Skin epidermis (tissue), 12 donors: Measurements from ENCODE around the gene SGTA.

ENCODE experiments used
- H3K27ac ChIP-seq, 21 experiments: fragments of 200-600 bp; sonication (generic) in 11 of 21; one replicate each; pipeline ENCODE4 v1.5.0; 2020; ENCODE audit warnings: mild to moderate bottlenecking in 3 of 21, inconsistent platforms in 2 of 21, moderate library complexity in 2 of 21
- H3K4me3 ChIP-seq, 7 experiments: fragments of 200-600 bp; sonication (generic) in 2 of 7; one replicate each; pipeline ENCODE4 v1.5.0; 2020; ENCODE audit warnings: inconsistent platforms in 2 of 7, mild to moderate bottlenecking in 2 of 7, moderate library complexity in 1 of 7

The SGTA gene

DNA sequence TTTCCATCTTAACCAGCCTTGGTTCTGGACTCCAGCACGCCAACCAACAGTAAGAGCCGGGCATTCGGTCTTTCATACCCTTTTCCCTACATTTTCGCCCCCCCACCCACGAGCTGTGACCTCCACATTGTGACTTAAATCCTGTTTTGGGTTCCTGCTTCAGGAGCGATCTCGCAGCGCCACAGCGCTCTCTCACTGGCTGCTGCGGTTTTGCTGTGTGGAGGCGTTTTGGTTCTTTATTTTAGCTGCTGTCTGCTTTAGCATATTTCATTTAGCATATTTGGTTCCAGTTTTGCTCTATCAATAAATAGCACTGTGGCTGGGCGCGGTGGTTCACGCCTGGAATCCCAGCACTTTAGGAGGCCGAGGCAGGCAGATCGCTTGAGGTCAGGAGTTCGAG, 23.7 kb downstream of the SGTA start:
- Histone ChIP-seq H3K4me3 (no peak overlapping the region), H3K27ac (no peak overlapping the region)

DNA sequence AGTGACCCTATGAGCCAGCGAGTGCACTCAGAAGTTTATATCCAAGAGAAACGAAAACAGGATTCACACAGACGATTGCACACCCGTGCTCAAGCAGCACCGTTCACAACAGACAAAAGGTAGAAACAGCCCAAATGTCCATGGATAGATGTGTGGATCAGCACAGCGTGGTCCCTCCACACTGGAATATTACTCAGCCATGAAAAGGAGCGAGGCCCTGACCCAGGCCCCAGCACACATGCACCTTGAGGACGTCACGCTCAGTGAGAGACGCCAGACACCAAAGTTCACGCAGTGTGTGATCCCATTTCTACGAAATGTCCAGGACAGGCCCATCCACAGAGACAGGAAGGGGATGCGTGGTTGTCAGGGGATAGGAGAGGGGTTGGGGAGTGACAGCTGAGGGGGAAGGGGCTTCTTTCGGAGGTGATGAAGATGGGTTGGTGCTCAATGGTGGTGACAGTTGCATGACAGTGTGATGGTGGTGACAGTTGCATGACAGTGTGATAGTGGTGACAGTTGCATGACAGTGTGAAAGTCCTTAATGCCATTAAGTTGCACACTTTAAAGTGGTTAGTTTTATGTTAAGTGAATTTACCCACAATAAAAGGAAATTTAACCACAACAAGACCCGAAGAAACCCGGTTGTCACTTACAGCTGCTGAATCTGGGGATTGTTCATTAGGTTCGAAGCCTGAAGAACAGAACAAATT, 24.3 kb downstream of the SGTA start:
- H3K27ac ChIP-seq, result no peak overlapping the region
- H3K4me3 ChIP-seq, result no peak overlapping the region

- no peak overlapping the region for H3K27ac ChIP-seq
Observed at GRCh38 chr19:2756921-2757881, 25.9 kb downstream of the SGTA start.

DNA sequence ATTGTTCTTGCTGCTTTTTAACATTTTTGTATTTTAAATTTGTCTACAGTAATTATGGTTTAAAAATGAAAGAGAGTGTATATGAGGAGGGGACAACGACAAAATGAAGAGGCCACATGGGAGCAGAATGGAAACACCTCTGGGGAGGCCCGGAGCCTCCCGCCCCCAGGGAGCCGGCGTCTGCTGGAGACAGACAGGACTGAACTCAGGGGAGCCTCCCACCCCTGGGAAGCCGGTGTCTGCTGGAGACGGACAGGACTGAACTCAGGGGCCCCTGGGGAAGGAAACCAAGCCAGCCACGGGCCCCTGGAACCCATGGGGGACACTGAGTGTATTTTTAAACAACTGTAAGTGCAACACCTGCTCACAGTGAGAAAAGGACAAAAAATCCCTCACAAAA, 26.6 kb downstream of the SGTA start:
- Histone ChIP-seq H3K4me3 (no peak overlapping the region), H3K27ac (no peak overlapping the region)

More at GRCh38 chr19:2756921-2757881, 25.9 kb downstream of the SGTA start:
- H3K4me3 ChIP-seq, result no peak overlapping the region

DNA sequence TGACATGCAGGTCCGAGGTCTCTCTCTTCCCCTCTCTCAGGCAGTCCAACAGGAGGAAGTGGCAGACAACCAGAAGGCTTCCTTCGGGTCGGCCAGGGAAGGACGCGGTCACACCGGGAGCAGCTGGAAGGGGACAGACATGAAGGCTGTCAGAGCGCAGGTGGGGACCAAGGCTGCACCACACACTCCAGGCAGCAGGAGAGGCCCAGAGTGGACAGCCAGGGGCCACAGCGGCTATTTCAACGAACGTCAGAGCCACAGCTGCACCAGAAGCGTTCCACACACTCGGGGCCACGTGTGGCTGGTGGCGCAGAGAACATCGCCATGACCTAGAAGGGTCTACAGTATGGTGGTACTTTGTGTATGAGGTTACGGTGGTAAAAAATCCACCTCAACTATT, 27.3 kb downstream of the SGTA start:
- H3K27ac ChIP-seq, result no peak overlapping the region
- H3K4me3 ChIP-seq, result no peak overlapping the region

DNA sequence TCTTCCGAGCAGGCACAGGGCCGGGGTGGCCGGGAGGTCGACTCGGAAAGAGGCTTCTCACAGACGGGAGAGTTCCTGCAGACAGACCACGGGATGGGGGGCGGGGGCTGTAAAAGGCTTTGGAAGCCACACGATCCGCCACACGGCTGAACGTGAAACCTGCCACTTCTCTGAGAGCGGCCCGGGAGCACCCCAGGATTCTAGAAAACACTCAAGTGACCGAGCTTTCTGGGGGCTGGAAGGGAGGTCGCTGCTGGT, 27.7 kb downstream of the SGTA start:
- H3K27ac ChIP-seq, result no peak overlapping the region
- no peak overlapping the region for H3K4me3 ChIP-seq

DNA sequence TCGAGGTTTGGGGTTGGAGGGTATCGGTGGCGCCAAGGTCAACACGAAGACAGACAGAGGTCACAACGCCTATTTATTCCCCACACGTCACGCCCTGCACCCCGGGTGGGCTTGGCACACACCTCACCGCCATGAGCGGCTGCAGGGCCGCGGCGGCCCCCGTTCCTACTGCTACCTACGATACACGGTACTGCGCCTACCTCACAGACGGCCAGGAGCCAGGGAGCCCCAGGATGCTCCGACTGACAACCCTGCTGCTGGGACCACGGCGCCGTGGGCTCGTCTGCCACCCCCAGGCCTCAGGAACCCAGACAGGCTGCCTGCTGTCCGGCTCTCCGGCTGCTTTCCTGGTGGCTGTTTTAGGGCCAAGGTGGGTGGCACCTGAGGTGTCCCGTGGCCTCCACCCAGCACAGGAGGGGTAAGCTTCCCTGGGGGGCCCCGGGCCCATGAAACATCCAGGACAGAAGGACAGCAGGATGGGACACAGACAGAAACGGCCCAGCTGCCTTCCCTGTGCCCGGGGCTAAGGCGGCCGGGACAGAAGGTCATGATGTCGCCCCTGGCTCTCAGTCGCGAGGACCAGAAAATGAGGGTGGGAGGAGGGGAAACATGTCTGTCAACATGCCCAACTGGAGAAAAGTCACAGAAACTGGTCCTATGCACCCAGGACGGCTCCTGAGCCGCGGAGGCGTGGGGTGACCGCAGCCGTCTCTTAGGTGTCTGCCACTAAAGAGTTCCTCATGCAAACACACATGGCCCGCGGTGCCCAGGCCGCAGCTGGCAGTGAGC, 28.2 kb downstream of the SGTA start:
- Histone ChIP-seq H3K4me3 (no peak overlapping the region), H3K27ac (no peak overlapping the region)

- no peak overlapping the region for H3K4me3 ChIP-seq
- no peak overlapping the region for H3K27ac ChIP-seq
Observed at GRCh38 chr19:2751438-2751830, 31.6 kb downstream of the SGTA start.

DNA sequence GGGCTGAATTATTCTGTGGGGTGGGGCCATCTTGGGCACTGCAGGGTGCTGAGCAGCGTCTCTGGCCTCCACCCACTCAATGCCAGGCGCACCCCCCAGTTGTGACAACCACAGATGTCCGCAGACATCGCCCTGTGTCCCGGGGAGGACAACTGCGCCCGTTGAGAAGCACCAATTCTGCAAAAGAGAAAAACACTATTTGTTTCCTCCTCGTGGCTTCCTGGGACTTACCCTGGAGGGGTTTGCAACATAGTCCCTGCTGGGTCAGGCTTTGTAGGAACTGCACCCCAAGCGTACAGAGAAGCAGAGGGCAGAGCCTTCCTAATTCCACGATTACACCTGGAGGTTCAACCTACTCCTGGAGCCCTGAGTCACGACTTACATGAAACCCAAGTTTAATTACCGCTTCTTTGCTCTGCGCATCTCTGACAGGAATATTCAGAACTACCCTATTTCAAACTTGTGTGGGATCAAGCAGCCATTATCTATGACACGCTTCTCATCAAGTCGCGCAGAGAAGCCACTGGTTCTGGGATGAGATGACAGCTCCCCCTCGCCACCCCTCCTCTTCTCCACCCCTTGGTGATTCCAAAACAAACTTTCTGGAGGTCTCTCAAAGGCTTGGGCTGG, 32.1 kb downstream of the SGTA start:
- H3K4me3 ChIP-seq, result no peak overlapping the region
- H3K27ac ChIP-seq, result no peak overlapping the region

- H3K27ac ChIP-seq, result no peak overlapping the region
- no peak overlapping the region for H3K4me3 ChIP-seq
Observed at GRCh38 chr19:2747349-2747748, 35.7 kb downstream of the SGTA start.

- Histone ChIP-seq H3K4me3 (no peak overlapping the region), H3K27ac (no peak overlapping the region)
Observed at GRCh38 chr19:2744113-2744512, 39.0 kb downstream of the SGTA start.

DNA sequence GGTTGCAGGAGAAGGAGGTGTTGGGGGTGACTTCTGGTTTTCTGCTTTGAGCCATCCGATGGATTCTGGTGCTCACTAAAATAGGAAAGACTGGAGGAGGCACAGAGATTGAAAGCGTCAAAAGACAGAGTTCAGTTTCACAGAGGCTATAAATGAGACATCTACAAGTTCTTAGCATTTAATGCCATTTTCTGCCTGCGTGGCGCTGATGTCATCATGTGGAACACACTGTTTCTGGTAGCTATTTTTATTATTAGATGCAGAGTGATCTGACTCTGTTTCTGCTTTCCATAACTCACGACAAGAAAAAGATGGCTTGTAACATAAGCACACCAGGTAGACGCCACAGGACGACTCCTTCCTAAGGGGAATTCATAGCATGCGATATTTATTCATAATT, 40.0 kb downstream of the SGTA start:
- H3K27ac ChIP-seq, result no peak overlapping the region
- H3K4me3 ChIP-seq, result no peak overlapping the region

- H3K27ac ChIP-seq, result peak overlapping the region in 1 of 21 experiments; percentile 77
- peak overlapping the region in 4 of 7 experiments; percentile 84 to 96 (median 94) for H3K4me3 ChIP-seq
Observed at GRCh38 chr19:2740314-2740656, 42.8 kb downstream of the SGTA start.

DNA sequence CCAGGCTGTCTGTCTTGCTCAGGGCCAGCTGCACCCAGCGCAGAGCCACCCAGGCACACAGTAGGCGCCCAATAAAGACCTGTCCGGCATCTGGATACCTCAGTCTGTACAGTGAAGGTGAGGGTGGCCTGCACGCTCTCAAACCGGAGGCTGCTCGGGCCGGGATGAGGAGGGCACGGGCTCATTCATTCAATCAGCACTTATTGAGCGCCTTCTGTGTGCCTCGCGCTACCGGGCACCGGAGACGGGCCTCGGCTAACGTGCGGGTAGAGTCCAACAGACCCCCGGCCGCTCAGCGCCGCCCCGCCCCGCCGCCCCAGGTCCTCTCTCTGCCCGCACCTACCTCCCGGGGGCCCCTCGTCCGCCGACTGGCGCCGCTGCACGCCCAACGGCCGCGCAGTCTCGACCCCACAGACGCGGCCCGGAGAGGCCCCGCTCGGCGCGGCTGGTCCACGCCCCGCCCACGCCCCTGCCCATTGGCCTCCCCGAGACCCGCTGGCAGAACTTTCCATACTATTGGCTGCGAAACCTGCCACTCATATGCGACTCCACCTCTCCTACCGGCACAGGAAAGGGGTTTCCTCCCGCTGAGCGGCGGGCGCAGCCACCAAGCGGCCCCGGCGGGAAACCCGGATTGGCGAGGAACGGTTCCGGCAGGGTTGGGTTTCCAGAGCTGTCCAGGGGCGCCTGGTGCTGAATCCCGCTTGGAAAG, 43.3 kb downstream of the SGTA start, which contains the start of gene SLC39A3:
Gene SLC39A3 (minus strand): TSS at position 416 of the 712 bp plus-strand sequence. CDS start 2,760 bp downstream, outside the sequence.
- H3K27ac ChIP-seq, result peak within 1 kb of the TSS in 20 of 21 experiments; percentile 51 to 92 (median 78)

DNA sequence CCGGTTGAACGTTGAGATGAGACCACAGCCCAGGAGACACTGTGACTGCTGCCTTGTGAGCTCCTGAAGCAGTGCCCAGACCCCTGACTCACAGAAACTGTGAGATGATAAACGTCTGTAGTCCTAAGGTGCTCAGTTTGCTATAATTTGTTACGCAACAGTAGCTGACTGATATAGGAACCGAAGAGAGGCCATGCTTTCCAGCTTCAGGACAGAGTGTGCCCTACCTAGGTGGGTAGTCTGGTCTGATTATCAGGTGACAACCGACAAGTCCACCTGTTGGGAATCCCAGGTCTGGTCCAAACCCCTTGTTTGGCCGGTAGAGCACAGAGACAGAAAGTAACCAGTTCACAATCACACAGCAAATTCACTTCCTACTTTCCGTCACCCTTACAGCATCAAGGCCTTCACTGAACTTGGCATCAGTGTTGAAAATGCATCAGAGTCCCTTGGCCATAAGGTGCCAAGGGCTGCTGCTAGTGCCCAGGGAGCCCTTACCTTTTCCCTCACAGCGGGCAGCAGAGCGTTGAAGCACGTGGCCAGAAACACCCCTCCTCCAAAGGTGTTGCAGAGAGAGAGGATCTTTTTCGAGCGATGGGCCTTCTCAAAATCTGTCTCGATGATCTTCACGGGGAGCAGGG, 46.4 kb downstream of the SGTA start:
- H3K27ac ChIP-seq, result no peak overlapping the region
- no peak overlapping the region for H3K4me3 ChIP-seq

More for the DNA sequence above, 43.3 kb downstream of the SGTA start, which contains the start of gene SLC39A3:
- peak within 1 kb of the TSS; percentile 55 to 96 (median 91) for H3K4me3 ChIP-seq

DNA sequence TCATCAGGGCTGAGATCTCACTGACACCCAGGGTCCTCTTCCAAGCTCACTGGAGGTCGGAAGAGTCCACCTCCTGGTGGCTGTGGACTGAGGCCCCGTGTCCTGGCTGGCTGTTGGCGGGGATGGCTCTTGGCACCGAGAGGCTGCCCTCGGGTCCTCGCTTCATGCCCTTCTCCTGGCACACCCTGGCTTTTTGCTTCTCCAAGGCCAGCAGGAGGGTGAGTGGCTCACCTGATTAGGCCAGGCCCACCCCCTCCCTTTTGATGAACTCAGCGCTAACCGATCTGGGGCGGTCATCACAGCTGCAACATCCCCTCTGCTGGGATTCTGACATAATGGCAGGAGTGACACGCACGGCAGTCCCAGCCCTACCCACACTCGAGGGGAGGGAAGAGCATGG, 47.7 kb downstream of the SGTA start:
- Histone ChIP-seq H3K27ac (no peak overlapping the region), H3K4me3 (no peak overlapping the region)

DNA sequence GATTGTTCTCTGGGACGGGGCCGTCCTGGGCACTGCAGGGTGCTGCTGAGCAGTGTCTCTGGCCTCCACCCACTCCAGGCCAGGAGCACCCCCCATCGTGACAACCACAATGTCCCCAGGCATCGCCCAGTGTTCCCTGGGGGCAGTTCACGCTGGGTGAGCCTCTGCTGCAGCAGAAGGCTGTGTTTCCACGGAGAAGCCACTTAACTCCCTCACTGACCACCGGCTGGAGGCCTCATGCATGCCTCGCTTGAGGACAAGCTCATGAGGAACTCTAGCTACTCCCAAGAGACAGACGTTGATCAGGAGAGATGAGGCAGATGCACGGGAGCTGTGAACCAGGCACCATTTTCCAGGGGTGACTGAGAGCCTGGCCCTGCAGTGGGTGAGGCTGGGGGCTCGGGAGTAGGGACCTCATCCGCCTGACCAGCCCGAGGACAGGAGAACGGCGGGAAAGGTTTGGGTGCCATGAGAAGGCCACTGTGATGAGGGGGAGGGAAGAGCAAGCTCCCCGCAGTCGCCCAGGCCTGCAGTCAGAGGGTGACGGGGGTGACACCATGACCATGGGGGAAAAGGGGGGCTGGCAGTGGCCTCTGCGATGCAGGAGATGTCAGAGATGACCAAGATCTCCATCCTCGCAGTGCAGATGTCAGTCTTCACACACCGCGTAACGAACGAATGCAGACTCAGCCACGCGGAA, 48.3 kb downstream of the SGTA start:
- Histone ChIP-seq H3K4me3 (no peak overlapping the region), H3K27ac (no peak overlapping the region)

DNA sequence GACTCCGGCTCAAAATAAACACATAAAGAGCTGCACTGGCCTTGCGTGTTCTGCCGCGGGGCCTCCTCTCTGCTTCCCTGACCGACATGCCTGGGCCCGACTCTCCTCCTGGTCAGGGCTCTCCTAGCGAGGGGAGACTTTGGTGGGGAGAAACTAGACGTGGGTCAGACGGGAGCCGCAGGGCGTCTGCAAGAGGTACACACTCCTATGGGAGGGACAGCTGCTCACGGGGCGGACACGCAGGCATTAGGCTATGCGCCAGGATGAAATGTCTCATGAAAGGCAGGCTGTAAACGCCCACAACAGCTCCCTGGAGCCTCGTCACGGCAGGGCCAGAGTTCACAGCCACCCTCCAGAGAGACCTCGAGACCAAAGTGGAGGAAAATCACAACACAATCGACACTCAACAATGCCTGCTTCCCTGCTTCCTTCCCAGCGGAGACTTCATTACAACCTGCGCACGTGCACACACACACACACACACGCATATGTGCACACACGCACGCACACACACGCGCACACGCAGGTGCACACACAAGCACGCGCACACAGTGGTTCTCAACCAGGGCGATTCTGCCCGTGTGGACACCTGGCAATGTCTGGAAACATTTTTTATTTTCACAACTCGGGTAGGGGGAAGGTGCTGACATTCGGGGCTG, 49.0 kb downstream of the SGTA start:
- H3K4me3 ChIP-seq, result no peak overlapping the region

More for the DNA sequence above, 49.0 kb downstream of the SGTA start:
- H3K27ac ChIP-seq, result no peak overlapping the region
